K562 (cell line): ENCODE data around the gene ANKRD45. TPM values are rescaled to one million over a fixed set of nuclear protein-coding genes. Genes with fewer than 3 reads are reported as not detected.

Source experiments
- ADNP ChIP-seq: fragments of 200-800 bp; sonication (Bioruptor generic); IDR thresholded peaks from 2 replicates; pipeline ENCODE4 v1.6.1; 2016; ENCODE audit warnings: missing genetic modification characterization, missing compliant biosample characterization
- BRD9 ChIP-seq: fragments of 450-650 bp; IDR thresholded peaks from 2 replicates; pipeline ENCODE4 v1.6.1; 2018; ENCODE audit warnings: low read depth; ENCODE audit not compliant: partially characterized antibody
- ETS1 ChIP-seq: conservative IDR thresholded peaks from 2 replicates; pipeline ENCODE4 v1.6.1; 2011; ENCODE audit warnings: low read depth, mild to moderate bottlenecking, low read length; ENCODE audit not compliant: control insufficient read depth
- HDAC1 ChIP-seq, 2 experiments: fragments of 450-650 bp; IDR thresholded peaks; 2 replicates each; pipeline ENCODE4 v1.6.1; 2016 to 2017; ENCODE audit warnings: inconsistent platforms in 1 of 2, mild to moderate bottlenecking in 1 of 2, moderate library complexity in 1 of 2
- JUN ChIP-seq, 2 experiments: sonication (generic) in 1 of 2; formaldehyde crosslinking in 1 of 2; IDR thresholded peaks; 2 replicates each; pipeline versions ENCODE4 v1.6.1 to v1.8.0; 2012 to 2022; ENCODE audit warnings: borderline replicate concordance in 2 of 2, mild to moderate bottlenecking in 2 of 2, improper control_type of control experiment in 1 of 2, low read depth in 1 of 2, low read length in 1 of 2, missing genetic modification reagents in 1 of 2
- MLX ChIP-seq, 2 experiments: fragments of 450-650 bp in 1 of 2; sonication (generic) in 1 of 2; formaldehyde crosslinking; conservative IDR thresholded peaks; 2 replicates each; pipeline versions ENCODE4 v1.4.0 to v1.8.1; 2020 to 2022; ENCODE audit warnings: mild to moderate bottlenecking in 1 of 2, missing genetic modification reagents in 1 of 2
- MTA2 ChIP-seq: fragments of 450-650 bp; IDR thresholded peaks from 2 replicates; pipeline ENCODE4 v1.6.1; 2016; ENCODE audit warnings: low read depth
- OTX1 ChIP-seq: fragments of 450-650 bp; formaldehyde crosslinking; IDR thresholded peaks from 2 replicates; pipeline ENCODE4 v1.4.0; 2022; ENCODE audit warnings: mild to moderate bottlenecking
- RBBP5 ChIP-seq: fragments of 200-600 bp; sonication (generic); IDR thresholded peaks from 2 replicates; pipeline ENCODE4 v1.6.1; 2012; ENCODE audit warnings: borderline replicate concordance, mild to moderate bottlenecking, low read length, control low read depth, inconsistent platforms; ENCODE audit not compliant: insufficient read depth, poor library complexity, severe bottlenecking
- RNF219 ChIP-seq: fragments of 250-450 bp; sonication (Bioruptor Pico); IDR thresholded peaks from 2 replicates; pipeline ENCODE4 v1.5.0; 2022; ENCODE audit warnings: mild to moderate bottlenecking
- THAP7 ChIP-seq: fragments of 250-450 bp; sonication (Bioruptor Pico); IDR thresholded peaks from 2 replicates; pipeline ENCODE4 v1.5.0; 2021
- ZSCAN32 ChIP-seq: fragments of 450-650 bp; formaldehyde crosslinking; IDR thresholded peaks from 2 replicates; pipeline ENCODE4 v1.4.0; 2020; ENCODE audit warnings: mild to moderate bottlenecking, moderate library complexity
- polyA plus RNA-seq, 8 experiments: library from polyadenylated mRNA; depleted of rRNA in 4 of 8; stranded (reverse) in 5 of 8; unstranded in 3 of 8; fragments of >200 nt; fragmentation: Nextera tagmentation in 2 of 8; fragmentation: Illumina TruSeq in 1 of 8; extraction: Ambion mirVana in 2 of 8; extraction: Trizol in 1 of 8; gene quantifications; 2 replicates each; pipeline versions ENCODE4 v1.2.1 to v1.2.3, GENCODE V29; 2011 to 2014; ENCODE audit warnings: inconsistent platforms in 1 of 8, missing spikeins in 1 of 8
- total RNA-seq, 7 experiments: library from RNA; depleted of rRNA in 6 of 7; stranded (reverse); fragments of >200 nt in 6 of 7; fragmentation: Illumina TruSeq in 2 of 7; extraction: Trizol in 2 of 7; gene quantifications; 2 replicates each; pipeline versions ENCODE4 v1.2.1 to v1.2.3, GENCODE V29; 2011 to 2021; ENCODE audit warnings: low replicate concordance in 1 of 7

ANKRD45 gene
- total and polyA plus RNA-seq, 9 of the 15 experiments (the other 6 are each of a cell fraction or from before 2014, with no cell fraction given), result 0.10 to 0.30 (median 0.11) TPM; not detected in 2

GRCh38 chr1:173714759-173715537 is 45.3 kb upstream of the ANKRD45 start, which contains the start of gene KLHL20 (continued):
- TF ChIP-seq MLX (CRISPR knock-in tag; conservative IDR thresholded peaks at IDR 0.05) (no peak), ZSCAN32 (no peak), HDAC1 (IDR thresholded peaks at IDR 0.05) (peak; percentile 57 to 96; a peak in 3 of 4 replicates), ADNP (tag) (no peak), OTX1 (peak; percentile 94), JUN (IDR thresholded peaks at IDR 0.05; ENCODE audit: borderline replicate concordance, low read depth, low read length) (peak; percentile 80), JUN (CRISPR knock-in tag; IDR thresholded peaks at IDR 0.05; ENCODE audit: borderline replicate concordance) (no peak; the same call in 1 of the 2 replicates), RBBP5 (peak; percentile 100), THAP7 (CRISPR knock-in tag) (0 out of 2 replicates have a peak, but pooled peaks have one; percentile 25), ETS1 (peak; percentile 67; the same call in 1 of the 2 replicates), MTA2 (peak; percentile 47; the same call in 1 of the 2 replicates), RNF219 (CRISPR knock-in tag) (no peak), BRD9 (peak; percentile 68)
